Activated CD4-positive, CD25-positive, alpha-beta regulatory T cell treated with anti-CD3 and anti-CD28 coated beads, Interleukin-2, amount 50 U/mL, for 16 hours (primary cell): ENCODE measurements around the gene BBIP1.

Experiments used
- DNase-seq: peaks from one replicate; pipeline ENCODE4 v3.0.0-alpha.2; 2020; ENCODE audit warnings: low read depth, low spot score

Gene BBIP1

DNA sequence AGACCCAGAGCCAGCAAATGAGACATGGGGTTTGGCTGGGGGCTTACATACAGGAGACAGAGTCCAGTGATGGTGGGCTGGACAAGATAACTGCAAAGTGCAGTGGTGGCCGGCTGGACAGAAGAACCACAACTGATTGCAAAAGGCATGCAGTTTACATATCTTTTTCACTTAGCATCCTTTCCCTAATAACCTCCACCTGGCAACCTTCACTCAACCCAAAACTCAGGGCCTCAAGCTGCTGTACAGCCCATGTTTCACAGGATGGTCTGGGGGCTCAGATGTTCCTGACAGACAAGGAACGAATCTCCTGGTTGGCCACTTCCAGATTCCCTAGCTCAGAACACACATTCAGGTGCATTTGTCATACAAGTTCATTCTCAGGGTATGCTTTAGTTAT, 55.0 kb downstream of the BBIP1 start:
- DNase-seq: no peak

DNA sequence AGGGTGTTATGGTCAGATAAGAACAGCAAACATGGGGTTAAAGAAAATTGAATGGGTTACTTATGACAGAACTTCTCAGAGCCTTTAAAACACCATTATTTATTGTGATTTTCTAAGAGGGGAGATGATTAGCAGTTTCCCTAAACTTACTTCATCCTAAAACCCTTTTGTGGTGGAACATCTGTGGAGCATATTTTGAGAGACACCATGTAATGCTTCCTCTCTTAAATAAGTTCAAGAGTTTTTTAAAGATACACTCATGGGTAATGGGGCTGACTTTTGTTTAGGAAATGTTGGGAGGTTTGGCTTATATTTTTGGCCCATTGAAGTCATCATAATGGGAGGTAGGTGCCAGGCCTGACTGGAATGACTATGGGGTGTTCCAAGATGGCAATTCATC, 55.6 kb downstream of the BBIP1 start:
- DNase-seq: no peak

DNA sequence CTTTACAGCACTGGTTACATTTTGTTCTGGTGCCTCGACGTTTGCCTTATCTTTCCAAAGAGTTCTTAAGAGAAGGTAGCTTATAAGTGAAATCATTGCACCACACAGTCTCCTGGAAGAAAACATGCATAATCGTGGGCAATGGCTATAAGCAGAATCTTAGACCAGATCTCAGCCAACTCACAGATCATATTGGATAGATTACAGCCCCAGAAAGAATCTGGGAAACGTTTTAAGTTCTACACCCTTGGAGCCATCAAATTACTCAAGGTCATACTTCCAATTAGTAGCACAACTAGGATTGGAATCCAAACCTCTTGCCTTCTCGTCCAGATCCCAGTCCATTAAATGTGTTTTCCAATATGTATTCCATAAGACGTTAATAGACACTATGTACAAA, 56.0 kb downstream of the BBIP1 start:
- no peak for DNase-seq

DNA sequence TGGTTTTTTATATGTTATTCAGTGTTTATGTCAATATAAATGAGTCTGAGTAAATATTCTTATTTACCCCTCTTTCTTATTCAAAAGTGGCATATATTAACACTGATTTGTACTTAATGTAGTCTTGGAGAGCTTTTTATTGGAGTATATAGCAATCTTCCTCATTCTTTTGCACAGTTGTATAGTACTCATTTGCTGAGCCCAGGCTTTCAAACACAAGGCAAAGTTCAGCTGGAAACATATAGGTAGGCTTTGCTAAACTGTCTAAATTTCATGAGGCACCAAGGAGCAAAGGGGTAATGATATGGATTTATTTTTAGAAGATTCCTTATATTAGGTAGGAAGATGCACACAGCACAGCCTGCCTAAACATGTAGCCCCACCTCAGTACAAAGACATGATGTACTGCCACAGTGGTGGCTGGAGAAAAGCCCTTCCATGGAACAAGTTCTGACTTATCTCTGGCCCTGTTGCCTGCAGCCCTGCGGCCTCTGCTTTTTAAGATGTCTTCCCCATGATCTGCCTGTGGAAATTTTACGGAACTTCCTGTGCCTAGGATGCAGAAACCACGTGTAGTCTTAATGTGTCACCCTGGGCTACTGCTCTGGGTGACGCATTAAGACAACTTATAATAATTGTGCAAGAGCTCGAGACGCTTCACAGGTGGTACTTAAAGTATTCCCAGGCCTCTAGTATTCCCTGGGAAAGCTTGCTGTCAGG, 56.9 kb downstream of the BBIP1 start:
- DNase-seq: no peak

DNA sequence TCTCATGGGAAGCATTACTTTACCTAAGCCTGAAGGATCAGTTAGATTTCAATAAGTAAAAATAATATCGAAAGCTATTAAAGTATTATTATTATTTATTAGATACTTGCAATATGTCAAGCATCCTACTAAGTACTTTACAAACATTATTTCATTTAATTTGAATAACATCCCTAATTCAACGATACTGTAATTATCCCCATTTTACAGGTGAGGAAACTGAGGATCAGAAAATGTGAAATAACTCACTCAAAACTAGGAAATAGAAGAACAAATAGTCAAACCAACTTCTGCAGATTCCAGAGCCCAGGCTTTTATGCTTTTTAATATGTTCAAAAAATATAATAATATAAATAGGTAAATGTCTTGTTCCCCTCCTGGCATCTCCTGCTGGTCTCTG, 57.5 kb downstream of the BBIP1 start:
- no peak for DNase-seq

DNA sequence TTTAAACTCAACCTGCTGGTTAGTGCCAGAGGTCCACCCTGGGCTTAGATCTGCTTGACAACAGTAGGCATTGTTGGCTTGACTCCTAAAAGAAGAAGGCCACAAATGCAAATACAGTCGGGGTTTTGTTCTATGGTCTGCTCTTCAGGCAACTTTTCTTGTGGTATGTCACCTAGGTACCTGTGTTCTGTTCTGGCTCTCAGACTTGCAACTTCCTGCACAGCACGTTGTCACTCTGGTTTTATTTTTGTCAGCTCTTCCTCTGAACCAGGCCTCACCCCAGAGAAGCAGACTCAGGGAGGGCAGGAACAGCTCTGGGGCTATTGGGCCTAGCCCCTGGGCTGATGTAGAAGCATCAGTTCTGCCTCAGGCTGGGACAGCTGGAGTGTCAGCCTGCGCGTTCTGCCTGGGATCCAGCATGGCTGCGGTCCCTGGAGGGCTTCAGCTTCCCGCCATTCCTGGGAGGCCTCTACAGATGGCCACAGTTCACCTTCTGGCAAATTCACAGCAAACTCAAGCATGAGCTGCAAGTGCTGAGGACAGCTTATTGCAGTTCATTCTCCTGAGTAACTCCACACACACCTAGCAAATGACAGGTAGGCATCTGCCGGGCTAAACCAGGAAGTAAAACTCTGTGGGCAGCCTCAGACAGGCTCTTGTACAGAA, 58.3 kb downstream of the BBIP1 start:
- DNase-seq: no peak

DNA sequence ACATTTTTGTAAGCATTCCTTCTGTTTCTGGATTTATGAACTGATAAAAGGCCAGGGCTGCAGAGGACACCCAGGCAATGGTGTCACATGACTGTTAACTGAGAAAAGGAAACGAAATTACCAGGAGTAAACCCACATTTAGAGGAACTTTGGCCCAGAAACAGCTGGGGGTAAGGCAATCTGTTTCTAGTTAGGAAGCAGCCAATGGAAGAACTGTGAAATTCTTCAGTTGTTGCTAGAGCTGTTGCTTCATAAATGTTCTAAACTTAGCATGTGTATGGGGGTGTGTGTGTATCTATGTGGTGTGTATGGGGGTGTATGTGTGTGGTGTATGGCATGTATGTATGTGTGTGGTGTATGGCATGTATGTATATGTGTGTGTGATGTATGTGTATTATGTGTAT, 59.0 kb downstream of the BBIP1 start:
- no peak for DNase-seq

DNA sequence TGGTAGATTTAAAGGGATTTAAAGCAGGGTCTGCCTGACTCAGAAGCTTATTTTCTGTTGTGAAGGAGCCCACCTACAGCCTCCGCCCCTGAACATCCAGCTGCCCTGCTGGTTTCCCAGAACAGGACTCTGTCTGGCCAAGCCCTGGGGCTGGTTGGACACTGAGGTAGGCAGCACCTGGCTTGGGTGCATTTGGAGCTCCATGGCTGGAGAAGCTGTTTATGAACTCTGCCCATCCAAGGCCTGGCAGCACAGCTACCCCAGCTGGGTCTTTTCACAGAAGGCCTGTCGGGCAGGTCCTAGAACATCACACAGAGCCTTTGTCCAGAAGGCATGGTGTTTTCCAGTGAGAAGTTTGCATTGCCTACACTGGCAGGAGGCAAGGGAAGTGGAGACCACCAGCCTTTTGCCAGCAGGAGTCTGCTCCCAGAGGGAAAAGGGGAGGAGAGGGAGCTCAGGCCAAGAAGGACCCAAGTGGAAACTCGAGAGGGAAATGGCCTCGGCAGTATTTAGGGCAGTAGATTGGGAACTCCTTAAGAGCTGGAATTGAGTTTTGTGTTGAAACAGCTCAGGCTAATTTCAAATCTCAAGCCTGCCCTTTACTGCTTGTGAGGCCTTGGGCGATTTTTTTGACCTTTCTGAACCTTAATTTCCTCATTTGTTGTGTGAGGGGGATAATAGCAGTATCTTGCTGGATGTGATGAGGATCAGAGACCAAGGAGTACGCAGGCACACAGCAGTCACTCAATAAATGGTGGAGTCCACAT, 59.6 kb downstream of the BBIP1 start:
- no peak for DNase-seq

DNA sequence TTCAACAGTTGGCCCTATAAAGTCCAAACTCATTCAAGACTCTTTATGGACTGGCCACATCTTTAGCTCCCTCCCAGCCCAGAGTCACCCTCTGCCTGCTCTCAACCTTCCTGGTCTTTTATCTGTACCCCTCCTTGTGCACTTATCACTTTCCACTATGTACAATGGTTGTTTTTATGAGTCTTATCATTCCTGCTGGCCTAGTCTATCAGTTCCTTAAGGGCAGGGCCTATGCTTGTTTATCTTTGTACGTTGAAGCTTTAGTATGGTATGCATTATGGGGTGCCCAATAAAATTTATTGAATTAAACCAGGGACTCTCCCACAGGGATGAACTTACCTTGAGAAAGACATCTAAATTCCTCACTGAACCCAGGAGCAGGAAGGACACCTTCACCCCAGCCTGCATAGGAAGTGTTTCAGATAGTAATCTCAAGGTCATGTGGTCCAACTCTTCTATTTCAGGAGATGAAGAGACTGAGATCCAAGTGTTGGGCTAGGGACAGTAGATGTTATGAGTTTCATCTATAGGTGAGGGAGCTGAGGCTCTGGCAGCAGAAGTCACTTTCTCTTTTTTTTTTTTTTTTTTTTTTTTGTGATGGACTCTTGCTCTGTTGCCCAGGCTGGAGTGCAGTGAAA, 60.6 kb downstream of the BBIP1 start:
- DNase-seq: no peak

DNA sequence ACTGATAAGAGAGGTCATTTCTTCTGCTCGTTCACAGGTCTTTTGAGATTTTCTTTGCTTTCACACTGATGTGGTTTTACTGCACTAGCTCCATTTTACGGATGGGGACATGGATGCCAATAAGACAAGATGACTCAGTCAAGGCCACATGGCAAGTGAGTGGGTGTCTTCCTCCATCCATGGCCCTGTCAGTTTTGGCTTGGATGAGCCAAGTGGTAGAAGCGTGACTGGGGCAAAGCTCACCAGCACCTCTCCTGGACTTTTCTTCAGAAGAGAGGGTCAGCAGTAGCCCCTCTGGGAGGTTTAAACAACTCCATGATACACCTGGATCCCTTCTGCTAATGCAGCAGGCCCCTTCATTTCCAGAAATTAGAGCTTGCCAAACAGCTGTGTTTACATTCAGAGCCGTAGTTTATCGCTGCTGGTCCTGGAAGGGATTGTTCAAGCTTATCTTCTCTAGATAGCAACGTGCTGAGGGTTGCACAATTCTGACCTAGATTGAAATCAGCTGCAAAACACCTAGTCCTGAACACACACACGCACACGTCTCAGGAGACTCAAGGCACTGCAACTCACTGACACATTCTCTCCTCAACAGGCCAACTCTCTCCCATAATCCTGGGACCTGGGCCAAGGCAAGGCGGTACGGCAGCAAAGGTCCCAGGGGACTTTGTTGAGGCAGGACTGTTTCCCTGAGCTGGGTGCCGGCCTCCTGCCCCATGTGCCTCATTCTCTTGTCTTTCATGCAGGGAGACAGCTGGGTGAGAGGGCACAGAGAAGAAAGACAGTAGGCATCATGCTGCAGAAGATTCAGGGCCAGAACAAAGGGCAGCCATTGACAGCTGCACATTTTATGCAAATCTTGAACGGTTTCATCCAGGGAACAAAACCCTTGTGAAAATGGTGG, 61.5 kb downstream of the BBIP1 start:
- DNase-seq: no peak

DNA sequence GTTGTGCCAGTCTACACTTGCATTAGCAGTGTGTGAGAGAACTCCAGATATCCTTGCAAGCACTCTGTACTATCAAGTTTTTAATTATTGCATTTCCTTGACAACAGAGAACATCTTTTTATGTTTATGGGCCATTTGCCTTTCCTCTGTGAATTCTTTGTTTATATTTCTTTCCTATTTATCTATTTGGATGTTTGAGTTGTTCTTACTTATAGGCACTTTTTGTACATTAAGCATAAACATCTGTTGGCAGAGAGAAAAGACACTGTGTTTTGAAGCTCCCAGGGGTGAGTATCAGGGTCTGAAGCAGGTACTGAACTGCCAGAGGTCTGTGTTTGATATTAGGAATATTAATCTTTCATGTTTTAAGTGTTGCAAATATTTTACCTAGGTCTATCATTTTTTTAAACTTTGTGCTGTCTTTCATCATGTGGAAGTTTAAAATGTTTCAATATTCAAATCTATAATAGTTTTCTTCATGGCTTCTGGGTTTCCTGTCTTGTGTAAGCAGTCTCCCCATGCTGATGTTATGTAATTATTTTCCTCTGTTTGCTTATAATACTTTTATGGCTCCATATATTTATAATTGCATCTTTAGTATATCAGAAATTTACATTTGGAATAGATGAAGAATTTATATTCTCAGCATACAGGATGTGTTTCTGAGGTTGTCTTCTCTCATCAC, 64.9 kb downstream of the BBIP1 start:
- DNase-seq: no peak

DNA sequence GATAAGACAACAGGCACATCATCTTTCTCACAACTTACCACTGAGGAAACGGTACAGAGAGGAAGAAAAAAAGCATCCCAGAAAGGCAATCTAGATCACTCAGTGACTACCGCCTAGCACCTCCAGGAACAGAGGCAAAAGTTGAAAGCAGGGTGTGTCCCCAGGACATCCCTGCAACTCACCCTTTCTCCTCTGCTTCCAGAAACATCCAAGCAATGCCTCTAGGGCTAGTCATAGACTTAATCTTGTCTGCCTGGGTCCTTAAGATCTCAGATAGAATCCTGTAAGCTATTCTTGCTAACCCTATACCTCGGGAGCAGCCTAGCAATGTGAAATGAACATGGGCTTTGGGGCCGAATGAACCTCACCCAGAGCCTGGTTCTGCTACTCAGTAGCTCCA, 66.0 kb downstream of the BBIP1 start:
- DNase-seq: no peak

DNA sequence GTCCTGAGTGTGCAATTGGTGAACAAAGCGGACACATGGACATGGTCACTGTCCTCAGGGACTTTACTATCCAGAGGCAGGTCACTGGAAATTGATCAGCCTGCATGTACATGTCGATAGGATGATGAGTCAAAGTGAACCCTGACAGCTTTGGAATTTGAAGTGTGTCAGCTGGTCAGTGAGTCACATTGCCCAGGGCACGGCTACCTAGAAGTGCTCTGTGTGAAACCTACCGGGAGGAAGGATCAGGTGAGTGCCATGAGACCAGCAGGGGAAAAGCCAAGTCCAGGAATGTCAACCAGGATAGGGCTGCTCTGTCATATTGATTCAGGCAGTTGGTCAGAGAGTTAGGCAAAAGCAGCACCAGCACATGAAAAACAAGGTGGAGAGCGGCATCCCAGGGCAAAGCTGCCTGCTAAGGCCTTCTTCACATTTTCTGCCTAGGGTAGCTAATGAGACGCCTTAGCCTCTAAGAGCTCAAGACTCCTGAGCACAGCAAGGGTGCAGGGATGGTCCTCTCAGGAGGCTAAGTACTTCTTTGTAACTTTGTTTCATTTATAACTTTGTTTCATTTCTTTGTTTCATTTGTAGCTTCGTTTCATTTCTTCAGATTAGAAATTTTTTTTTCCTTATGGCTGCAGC, 66.6 kb downstream of the BBIP1 start:
- DNase-seq: no peak

DNA sequence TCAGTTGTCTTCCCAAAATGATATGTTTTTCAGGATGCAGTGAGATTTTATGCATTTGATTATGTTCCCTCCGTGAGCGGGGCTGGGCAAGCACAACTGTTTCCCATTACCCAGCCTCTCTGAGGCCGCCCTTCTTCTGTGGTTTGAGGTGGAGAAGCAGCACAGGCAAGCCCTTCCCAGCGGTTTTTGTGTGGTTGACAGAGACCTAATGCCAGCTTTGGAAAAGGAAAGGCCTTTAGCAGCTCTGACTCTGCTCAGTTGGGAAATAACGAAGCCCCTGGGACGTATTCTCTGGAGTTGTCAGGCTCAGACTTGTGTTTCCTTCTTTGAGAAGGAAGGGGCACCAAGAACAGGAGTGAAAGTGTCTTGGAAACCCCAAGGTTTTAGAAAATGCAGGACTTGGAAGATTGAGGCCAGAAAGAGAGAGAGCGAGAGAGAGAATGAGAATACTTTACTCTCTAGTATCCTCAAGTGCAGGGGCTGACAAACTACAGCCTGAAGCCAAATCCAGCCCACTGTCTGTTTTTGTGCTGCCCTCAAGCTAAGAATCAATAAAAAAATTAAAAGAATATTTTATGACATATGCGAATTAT, 67.9 kb downstream of the BBIP1 start:
- no peak for DNase-seq

DNA sequence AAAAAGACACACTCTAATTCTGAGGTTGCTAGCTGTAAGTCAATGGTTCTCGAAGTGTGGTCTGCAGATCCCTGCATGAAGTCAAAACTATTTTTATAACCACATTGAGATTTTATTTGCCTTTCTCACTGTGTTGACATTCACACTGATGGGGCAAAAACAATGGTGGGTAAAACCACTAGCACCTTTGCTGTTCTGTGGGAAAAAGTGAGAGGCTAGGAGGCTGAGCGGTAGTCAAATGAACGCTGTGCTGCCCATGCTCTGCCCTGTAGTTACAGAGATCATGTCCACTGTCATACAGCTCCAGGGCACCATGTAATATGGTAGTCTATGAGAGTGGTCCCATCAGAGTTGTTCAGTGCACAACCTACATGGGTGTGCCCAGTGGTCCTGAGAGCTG, 68.9 kb downstream of the BBIP1 start:
- DNase-seq: no peak
